Effector CD4-positive, alpha-beta T cell (primary cell): ENCODE results near the gene SLIT1.
"Not testable (repeated sequence)": the region's sequence is repeated elsewhere in the genome, so short reads cannot be mapped to it uniquely, and the experiment has no call there.

ENCODE experiments used
- DNase-seq: peaks from one replicate; pipeline ENCODE4 v3.0.0-alpha.2; 2020

The SLIT1 gene

DNA sequence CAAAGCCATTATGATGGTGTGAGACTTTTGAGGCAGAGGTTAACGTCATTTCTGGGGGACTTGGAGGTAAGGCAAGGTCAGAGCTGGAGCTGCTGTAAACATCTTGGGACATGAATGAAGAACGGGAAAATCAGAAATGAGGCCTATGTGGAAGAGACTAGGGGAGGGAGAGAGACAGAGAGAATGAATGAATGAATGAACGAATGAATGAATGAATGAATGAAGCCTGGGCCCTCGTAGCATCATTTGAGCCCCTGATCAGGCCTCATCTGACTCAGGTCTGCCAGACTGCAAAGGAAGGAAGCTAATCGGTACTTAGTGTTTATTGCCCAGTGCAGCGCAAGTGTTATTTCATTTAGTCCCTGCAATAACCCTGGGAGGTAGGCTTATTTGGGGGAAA is 79.6 kb downstream of the SLIT1 start:
- no peak for DNase-seq

DNA sequence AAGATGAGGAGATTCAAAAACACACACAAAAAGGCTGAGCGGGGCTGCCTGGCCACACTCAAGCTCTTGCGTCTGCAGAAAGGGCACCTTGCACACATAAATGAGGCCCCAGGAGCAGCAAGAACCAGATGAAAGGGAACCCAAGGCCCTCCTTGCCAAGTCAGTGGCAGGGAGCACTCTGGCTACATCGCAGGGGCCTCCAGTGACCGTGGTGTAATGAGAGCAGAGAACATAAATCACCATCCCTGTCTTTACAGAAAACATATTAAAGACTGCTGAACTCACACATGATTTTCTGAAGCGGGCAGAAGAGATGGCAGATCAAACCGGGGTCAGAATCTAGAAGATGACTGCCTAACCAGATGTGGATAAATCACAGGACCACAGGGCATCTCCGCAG is 80.5 kb downstream of the SLIT1 start:
- DNase-seq: no peak

- no peak for DNase-seq
Measured at GRCh38 chr10:97103316-97104080, 82.3 kb downstream of the SLIT1 start.

GRCh38 chr10:97102441-97102840 is 83.3 kb downstream of the SLIT1 start:
- DNase-seq: no peak

DNA sequence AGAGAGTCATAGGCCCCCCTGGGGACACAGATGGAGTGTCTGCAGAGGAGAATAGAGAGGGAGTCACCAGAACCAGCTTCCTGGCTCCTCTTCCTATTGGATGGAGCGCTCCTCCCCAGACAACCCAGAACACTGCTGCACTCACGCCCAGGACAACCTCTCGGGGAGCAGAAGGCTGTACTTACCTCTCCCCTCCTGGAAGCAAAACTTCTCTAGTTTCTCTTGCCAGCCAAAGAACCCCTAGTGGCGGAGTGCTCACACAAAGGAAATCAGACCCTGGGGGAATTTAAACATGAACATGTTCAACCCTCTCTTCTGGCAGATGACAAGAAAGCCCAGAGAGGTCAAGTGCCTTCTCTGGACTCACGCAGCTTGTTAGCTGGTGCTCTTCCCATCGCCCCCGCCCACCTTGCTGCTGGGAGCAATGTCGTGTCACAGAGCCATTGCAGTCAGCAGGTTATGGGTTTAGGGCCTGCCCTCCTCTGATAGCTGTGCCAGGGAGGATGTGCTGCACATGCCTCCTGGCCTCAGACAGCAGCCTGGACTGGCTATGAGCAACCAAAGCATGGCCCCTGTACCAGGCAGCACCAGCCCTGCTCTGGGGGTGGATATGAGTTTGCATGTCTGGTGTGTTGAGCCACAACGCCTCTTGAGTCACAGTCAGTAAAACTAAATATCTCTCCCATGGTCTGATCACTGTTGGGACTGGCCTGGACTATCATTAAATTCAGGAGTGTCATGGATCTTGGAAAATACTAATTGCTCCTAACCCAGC is 84.4 kb downstream of the SLIT1 start:
- DNase-seq: no peak

DNA sequence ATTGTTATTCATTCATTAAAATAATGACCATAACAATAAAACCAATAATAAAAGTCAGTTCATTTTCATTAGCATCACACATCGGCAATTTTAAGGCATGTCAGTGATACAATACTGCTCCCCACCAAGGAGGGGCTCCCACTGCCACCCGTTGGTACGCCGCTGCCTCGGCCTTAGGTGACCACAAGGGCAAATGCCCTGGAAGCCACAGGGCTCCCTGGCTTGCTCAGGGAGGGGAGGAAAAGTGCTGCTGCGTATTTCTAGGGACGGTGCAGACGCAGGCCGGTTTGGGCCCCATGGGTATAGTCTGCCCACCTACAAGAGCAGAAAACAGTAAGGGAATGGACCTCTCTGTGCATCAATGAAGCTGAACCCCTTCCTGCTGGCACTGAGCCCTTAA is 85.1 kb downstream of the SLIT1 start:
- no peak for DNase-seq

DNA sequence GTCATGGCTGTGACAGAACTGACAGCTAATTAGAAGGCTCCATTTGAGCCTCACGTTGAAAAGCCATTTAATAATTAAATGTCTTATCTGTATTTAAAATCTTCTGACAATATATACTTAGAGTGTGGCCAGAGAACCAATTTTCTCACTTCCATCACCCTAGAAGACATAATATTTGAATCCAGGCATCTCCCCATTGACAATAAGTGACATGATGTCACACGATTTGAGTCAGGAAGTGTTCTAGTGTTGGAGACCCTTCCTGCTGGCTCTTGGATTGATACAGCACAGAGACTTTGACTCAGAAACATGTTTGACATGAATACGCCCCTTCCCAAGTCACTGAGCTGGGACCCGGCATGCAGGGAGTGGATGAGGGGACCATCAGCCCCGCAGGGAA is 85.9 kb downstream of the SLIT1 start:
- DNase-seq: no peak

- no peak for DNase-seq
Measured at GRCh38 chr10:97099089-97099488, 86.7 kb downstream of the SLIT1 start.

GRCh38 chr10:97097084-97097433 is 88.7 kb downstream of the SLIT1 start:
- DNase-seq: no peak

DNA sequence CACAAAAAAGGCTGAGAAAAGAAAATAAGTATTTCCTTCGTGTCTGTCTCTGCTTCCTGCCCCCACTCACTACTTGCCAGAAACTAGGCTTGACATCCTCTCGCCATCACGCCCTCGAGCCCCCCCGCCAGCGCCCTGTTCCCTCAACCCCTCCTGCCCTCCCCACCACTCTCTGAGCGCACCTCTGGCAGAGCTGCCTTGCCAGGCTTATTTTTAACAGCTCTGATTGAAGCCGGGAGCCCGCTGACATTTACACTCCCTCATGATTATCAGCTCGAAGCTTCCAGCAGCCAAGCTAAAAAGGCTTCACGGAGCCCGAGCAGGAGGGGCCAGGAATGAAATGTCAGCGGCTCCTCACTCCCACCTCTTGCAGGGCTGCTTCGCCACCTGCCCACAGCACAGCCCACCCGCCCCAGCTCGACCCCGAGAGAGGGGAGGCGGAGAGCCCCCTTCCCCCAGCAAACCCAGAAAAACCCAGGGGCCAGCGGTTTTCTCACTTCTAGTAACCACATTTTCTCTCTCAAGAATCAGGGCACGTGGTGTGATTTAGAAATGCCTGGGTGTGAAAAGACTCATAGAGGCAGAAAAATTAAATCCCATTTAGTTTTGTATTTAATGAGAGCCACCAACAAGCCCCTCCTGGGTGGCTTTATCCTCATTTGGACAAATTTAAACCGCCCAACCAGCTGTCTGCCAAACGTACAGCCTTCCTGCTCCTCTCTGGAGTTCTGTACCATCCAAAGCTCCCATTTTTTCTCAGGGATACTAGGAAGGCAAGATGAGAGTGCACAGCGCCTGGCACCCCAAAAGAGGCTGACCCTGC is 89.3 kb downstream of the SLIT1 start:
- no peak for DNase-seq

- DNase-seq: no peak
Measured at GRCh38 chr10:97095701-97096260, 90.0 kb downstream of the SLIT1 start.

- no peak for DNase-seq
Measured at GRCh38 chr10:97090644-97091043, 95.1 kb downstream of the SLIT1 start.

GRCh38 chr10:97090035-97090434 is 95.7 kb downstream of the SLIT1 start:
- DNase-seq: no peak

DNA sequence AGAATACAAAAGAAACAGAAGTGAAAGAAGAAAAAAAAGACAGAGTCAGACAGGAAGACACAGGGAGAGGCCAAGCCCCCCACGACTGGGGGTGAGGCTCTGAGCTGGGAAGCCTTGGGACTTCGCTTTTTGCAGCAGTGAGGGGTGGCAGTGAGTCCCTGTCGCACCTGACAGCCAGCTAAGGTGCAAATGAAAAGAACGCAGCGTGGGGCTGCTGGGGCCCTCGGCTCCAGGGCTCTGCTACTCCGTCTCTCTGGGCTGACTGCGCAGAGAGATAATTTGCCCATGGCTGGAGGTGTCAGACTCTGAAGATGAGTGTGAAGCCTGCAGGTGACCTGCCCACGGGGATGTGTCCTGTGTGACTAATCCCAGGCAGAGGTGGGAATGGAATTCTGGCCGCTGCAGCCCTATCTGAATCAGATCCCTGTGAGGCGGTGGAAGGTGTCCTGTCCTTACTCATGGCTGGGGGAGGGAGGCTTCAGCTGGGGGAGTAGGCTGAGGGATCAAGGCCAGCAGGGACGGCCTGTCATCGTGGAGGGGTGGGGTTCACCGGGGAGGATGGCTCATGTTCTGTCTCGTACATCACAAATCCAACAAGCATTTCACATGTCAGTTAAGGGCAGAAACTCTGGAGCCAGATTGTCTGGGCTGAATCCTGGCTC is 96.4 kb downstream of the SLIT1 start:
- DNase-seq: no peak

DNA sequence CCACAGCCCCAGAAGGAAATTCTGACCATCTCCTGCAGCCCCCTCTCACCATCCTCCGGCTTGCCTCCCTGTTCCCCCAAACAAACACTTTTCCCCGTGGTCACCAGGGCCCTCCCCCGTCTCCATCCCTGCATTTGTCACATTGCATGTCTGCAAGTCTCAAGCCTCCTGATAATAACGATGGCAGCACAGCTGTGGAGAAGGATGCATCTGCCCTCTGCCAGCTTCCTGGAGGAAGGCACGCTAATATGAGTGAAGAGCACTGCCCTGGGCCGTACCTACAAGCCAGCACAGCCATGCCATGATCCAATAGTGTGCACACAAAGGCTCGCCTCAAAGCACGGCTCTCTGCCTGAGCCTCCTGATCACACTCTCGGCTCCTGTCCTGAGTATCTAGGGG is 98.5 kb downstream of the SLIT1 start:
- no peak for DNase-seq

GRCh38 chr10:97086530-97086929 is 99.2 kb downstream of the SLIT1 start:
- DNase-seq: no peak

DNA sequence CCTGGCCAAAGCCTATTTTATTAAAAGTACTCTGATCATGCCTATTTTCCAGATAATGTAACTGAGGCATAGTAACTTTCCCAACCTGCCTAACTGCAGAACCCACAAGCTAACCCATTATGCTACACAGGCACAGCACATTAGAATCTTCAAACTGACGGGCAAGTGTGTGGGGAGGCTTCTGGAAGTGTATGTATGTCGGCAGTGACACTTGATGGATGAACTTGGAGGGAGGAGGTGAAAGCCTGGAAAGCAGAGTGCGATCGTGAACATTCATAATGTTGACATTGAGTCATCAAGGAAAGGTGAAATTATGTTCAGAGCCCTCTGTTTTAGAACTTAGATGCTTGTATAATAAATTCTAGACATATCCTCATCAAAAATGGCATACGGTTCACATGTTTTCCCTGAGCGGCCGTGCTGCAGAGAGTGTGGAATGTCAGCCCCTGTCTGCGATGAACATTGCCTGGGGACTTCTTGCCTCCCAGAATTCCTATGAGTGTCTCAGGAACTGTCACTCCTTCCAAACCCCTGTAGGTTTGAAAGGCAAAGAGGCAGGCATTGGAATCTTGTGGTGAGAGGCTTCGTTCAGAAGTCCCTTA is 102.4 kb downstream of the SLIT1 start:
- DNase-seq: no peak

DNA sequence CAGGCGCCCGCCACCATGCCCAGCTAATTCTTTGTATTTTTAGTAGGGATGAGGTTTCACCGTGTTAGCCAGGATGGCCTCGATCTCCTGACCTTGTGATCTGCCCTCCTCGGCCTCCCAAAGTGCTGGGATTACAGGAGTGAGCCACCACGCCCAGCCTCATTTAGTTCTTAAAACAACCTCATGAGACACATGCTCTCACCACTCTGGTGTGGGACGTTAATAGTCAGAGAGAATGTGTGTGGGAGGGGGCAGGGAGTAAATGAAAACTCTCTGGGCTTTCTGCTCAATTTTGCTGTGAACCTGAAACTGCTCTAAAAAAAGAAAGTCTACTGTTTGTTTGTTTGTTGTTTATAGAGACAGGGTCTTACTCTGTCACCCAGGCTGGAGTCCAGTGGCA is 103.2 kb downstream of the SLIT1 start:
- DNase-seq: not testable (repeated sequence)

GRCh38 chr10:97081621-97082235 is 104.0 kb downstream of the SLIT1 start:
- peak; percentile 42 for DNase-seq

DNA sequence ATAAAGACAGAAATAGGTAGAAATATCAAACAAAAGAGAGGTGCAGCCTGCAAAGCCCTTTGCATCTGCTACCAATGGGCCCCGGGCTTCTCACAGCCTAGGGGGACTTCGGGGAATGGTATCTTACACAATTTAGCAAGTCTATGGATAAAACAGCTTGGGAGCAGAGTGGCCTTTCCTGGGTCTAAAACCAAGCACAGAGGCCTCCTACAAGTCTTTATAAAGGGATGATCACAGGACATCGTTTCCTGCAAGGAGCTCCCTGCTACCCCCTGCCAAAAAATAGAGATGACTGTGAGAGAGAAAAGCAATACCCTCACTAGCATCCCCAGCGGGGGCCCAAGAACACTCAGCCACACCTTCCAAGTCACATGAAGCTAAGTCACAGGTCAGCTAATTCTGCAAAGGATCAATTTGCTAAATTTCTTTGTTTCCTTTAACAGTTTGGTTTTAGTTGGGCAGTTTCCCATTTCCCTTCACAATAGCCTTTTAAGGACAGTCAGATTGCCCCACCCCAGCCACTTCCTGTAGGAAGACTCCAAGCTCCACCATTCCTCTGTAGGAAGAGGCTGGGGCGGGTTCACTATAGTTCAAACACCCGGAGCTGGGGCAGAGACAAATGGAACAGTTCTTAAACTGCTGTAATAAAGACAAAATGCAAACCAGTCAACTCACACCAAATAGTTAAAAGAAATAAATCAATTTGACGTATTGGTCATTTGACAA is 105.5 kb downstream of the SLIT1 start:
- no peak for DNase-seq

DNA sequence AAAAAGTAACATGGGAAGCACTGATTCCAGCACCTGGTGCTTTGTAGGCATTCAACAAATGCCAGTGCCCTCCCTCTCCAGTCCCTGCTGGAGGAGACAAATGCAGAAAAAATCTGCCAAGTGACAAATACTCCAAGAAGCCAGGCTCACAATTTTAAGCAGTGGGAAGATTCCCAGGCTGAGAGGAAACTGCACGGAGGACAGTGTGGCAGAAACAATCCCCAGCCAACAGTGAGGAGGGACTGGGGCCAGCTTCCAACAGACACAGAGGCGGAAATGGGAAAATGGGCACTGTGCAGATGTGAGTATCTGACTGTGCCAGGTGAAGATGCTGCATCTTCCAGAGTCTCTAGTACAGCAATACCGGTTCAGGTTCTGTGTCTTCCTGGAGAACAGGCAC is 106.3 kb downstream of the SLIT1 start:
- no peak for DNase-seq
